AG10803 (cell line): Measurements from ENCODE around the gene CHI3L1.
A peak's percentile ranks its signal among the peaks of the same experiment; 100 is the strongest.

Source experiments
- DNase-seq: peaks from one replicate; pipeline ENCODE4 v3.0.0; 2010; ENCODE audit warnings: low read depth
- H3K4me3 ChIP-seq: 2 replicates; pipeline ENCODE4 v1.5.1; 2011; ENCODE audit warnings: mild to moderate bottlenecking, low read length, control low read depth
- TF ChIP-seq, protein P1 (sequence below): conservative IDR thresholded peaks from 2 replicates; pipeline ENCODE4 v1.5.1; 2011; ENCODE audit warnings: mild to moderate bottlenecking, low read length, control low read depth, inconsistent platforms

Gene CHI3L1

DNA sequence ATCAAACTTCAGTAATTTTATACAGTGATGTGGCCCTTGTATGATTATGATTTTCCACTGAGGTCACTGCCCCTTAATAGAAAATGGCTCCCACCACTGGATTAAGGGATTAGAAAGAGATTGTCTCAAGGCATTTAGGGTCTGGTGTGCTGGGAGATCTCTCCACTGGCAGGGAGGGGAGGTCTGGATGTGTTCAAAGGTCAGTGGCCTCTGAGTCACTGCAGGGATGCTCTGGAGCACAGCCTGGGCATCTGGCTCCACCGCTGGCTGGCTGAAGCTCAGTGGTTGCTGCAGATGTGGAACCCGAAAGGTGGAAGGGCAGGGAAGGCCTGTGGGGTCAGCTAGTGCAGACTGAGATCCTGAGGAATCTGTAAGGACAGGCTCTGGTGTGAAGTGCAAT, 18.3 kb upstream of the CHI3L1 start:
- H3K4me3 ChIP-seq = no peak overlapping the region
- DNase-seq = no peak
- TF ChIP-seq, protein P1, sequence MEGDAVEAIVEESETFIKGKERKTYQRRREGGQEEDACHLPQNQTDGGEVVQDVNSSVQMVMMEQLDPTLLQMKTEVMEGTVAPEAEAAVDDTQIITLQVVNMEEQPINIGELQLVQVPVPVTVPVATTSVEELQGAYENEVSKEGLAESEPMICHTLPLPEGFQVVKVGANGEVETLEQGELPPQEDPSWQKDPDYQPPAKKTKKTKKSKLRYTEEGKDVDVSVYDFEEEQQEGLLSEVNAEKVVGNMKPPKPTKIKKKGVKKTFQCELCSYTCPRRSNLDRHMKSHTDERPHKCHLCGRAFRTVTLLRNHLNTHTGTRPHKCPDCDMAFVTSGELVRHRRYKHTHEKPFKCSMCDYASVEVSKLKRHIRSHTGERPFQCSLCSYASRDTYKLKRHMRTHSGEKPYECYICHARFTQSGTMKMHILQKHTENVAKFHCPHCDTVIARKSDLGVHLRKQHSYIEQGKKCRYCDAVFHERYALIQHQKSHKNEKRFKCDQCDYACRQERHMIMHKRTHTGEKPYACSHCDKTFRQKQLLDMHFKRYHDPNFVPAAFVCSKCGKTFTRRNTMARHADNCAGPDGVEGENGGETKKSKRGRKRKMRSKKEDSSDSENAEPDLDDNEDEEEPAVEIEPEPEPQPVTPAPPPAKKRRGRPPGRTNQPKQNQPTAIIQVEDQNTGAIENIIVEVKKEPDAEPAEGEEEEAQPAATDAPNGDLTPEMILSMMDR = no peak

DNA sequence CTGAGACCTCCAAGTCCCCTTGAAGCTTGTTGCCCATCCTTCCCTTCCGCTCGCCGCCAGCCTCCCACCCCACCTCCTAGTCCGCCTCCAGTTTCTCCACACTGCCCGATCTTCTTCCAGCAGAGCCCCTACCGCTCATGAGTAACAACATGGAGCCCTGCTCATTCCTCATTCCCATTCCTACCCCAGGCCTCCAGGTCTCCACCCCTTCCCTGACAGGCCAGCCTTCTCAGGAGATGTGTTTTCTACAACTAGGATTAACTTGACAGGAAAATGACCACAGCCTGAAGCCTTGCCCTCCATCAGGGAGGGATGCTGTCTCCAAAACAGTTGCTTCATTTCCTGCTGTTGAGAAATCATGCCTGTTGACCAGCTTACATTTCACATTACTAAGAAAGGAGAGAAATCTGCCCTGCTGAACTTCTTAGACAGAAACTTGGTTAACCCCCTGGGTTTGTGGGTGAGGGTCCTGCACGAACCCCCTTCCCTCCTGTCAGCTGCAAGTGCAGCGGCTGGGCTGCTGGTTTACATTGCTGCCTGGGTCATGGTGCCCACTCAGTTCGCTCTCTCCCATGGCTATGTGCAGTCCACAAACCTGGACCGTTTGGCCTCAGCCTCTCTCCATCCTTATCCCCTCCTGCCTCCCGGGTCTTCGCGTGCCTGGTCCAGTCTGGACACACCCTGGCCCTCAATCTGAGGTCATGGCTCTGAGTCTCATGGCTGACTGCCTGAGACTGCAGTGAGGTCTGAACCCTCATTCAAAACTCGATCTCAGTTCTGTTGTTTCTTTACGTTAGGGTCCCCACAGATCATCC, 16.1 kb upstream of the CHI3L1 start:
- TF ChIP-seq, protein P1 = no peak
- peak; percentile 89 for DNase-seq
- no peak overlapping the region for H3K4me3 ChIP-seq

DNA sequence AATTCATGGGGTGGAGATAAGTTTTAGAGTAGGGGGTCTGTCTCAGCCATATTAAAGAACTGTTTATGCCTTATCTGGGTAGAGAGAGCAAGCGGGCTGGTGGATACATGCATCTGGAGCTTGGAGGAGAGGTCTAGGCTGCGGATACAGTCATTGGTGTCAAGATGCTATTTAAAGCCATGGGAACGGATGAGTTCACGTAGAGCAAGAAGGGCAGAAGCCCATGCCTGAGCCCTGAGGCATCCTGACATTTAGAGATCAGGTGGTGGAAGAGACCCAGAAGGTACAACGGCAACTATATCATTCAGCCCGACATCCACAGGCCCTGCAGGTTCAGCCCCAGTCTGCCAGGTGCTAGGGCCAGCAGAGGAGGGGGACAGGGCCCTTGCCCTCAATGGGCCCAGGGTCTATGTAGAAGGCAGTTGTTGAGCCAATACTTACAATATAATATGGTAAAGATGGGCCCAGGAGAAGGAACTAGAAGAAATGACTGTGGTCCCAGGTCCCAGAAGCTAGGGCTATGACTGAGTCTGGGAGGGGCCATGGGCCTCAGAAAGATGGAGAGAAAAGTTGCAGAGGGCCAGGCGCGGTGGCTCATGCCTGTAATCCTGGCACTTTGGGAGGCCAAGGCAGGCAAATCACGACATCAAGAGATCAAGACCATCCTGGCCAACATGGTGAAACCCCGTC, 15.2 kb upstream of the CHI3L1 start:
- no peak for DNase-seq
- H3K4me3 ChIP-seq = no peak overlapping the region
- TF ChIP-seq, protein P1 = no peak

DNA sequence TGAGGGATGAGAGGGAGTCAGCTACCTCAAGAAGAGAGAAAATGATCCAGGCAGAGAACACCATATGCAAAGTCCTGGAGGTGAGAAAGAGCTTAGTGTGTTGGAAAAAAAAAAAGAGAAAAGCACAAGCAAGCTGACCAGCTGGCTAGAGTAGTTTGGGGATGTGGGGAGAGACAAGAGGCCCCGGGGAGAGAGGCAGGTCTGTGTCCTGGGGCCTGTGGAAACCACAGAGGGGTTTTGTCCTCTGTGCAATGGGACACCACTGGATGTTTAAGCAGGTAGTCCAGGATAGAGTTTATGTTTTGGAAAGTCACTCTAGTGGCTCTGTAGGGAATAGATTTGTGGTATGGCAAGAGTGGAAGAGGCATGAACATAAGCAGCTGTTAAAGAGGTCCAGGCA, 14.4 kb upstream of the CHI3L1 start:
- no peak for DNase-seq
- no peak overlapping the region for H3K4me3 ChIP-seq
- TF ChIP-seq, protein P1 = no peak

DNA sequence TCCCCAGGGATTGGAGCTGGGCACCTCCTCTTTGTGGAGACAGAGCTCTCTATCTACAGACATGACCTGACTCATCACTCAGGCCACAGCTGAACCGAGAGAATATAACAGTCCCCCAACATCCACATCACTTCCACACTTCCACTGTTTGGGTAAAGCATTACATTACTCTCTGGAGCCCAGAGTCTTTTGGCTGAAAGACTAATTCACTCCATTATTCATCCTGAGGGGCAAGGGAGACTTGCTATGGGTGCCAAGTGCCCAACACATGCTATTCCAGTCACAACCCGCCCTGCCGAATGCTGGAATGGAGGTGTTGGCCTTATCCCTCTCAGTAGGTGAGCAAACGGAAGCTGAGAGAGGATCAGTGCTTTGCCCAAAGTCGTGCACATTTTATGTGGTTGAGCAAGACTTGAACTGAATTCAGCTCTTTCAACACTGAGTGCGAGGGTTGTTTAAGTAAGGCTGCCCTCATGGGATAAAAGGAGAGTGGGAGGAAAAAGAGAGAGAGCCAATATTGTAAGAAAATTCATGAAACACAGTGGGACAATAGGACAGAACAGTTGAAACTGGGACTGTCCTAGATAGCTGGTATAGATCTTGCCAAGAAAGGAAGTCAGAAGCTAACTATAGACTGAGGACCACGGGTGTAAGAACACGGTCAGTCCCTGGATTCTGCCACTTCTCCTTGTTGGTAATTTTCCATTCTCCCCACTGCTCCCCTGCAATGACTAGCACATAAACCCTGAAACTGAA, 13.5 kb upstream of the CHI3L1 start:
- H3K4me3 ChIP-seq = no peak overlapping the region
- TF ChIP-seq, protein P1 = no peak
- peak; percentile 78 for DNase-seq

DNA sequence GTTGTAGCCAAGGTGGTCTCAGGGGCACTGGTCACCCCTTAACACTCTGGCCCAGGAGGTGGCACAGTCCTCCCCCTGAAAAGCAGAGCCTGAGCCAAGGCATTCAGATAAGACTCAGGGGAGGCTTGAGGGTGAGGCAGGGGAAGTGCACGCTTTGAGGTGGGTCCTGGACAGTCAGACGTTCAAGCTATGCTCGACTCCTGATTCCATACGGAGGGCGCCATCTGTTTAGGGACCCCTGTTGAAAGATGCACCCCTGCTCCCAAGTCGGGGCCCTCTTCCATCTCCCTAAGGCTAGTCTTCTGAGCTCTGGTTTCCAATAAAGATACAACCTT, 12.9 kb upstream of the CHI3L1 start:
- no peak for DNase-seq
- H3K4me3 ChIP-seq = no peak overlapping the region
- TF ChIP-seq, protein P1 = no peak
